SH-SY5Y (cell line): Measurements from ENCODE around the gene HOXC12.

ENCODE experiments used
- GATA2 ChIP-seq: IDR thresholded peaks from 2 replicates; pipeline ENCODE4 v1.6.1; 2011; ENCODE audit warnings: mild to moderate bottlenecking, low read depth, low read length
- GATA3 ChIP-seq: IDR thresholded peaks from 2 replicates; pipeline ENCODE4 v1.6.1; 2011; ENCODE audit warnings: low read depth, mild to moderate bottlenecking, low read length, moderate library complexity

The HOXC12 gene

DNA sequence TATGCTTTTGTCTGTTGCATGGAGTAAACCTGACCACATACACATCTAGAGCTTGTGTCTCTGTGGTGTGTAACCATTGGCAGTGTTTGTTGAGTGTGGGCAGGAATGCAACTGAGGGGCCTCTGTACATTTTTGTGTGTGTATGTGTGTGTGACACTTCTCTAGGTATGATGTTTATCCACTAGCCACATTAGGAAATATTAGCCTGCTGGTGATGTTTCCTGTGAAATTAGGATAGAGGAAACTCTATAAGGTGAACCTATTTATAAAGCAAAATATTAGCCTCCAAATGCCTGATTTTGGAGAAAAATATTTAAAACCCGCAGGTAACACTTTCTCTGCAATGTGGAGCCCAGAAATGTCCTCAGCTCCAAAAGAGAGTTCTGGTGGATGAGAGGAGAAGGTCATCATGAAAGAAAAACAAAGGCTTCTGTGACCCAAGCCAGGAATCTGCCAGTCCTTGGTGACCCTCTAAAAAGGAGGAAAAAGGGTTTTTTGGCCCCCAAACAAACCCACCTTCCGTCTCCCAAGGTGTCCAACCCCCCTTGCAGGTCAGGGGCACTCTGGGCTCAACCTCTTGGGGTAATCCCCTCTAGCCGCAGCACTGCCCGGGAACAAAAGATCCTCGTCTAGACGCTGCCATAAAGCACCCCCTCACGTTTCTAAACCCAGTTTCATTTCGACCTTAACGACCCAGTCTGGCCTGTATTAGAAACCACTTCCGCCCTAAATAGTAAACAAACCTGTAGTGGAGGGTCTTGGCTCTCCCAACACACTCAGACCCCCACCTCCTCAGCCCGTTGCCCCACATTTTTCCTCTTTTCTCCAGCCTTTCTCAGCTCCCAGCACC is 23.1 kb downstream of the HOXC12 start:
- TF ChIP-seq GATA2: no peak

GRCh38 chr12:53978477-53979356 is 24.0 kb downstream of the HOXC12 start:
- no peak for TF ChIP-seq GATA3
- no peak for TF ChIP-seq GATA2

- TF ChIP-seq GATA2 (no peak), GATA3 (no peak)
Measured at GRCh38 chr12:53980104-53980801, 25.6 kb downstream of the HOXC12 start.

- TF ChIP-seq GATA3: no peak
- TF ChIP-seq GATA2: no peak
Measured at GRCh38 chr12:53980802-53981496, 26.2 kb downstream of the HOXC12 start.

GRCh38 chr12:53981634-53982565 is 27.2 kb downstream of the HOXC12 start:
- TF ChIP-seq GATA2 (no peak), GATA3 (no peak)

DNA sequence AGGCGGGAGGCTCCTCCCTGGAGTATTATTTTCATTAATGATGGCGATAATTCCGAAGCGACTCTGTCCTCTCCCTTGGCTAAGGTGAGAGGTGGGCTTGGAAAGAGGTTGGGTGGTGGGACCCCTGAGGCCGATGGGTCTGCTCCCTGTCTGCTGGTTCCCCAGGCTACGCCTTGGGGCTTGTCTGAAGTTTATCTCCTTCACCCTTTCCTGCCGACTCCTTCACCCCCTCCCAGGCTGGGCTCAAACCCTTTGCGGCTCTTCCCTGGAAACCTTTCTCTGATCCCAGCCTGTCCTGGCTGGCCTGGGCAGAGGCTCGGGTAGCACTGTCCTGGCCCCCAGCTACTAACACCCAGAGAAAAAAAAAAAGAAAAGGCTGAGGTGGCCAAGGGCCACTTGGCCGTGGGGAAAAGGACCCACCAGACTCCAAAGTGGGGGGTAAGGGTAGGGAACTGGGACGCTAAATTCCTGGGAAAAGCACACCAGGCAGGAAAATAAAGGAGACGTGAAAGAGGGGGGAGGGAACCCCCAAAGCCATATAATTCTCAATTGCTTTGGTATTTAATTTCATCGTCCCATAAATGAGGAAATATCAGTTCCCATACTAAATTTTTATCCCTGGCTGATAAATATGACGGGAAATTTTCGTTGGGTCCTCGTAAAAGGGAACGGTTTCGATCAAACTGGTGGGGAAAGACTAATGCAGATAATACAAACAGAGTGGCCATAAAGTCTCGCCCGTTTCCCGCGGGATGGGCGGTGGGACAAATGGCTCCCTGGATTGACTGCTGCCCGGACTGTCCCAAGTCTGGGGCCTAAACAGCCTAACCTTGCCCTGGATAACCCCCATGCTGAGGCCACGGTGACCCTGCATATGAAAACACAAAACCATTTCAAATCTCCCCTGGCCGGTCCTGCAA is 28.2 kb downstream of the HOXC12 start:
- TF ChIP-seq GATA3: no peak

GRCh38 chr12:53983568-53983949 is 28.9 kb downstream of the HOXC12 start:
- TF ChIP-seq GATA2 (no peak), GATA3 (no peak)

DNA sequence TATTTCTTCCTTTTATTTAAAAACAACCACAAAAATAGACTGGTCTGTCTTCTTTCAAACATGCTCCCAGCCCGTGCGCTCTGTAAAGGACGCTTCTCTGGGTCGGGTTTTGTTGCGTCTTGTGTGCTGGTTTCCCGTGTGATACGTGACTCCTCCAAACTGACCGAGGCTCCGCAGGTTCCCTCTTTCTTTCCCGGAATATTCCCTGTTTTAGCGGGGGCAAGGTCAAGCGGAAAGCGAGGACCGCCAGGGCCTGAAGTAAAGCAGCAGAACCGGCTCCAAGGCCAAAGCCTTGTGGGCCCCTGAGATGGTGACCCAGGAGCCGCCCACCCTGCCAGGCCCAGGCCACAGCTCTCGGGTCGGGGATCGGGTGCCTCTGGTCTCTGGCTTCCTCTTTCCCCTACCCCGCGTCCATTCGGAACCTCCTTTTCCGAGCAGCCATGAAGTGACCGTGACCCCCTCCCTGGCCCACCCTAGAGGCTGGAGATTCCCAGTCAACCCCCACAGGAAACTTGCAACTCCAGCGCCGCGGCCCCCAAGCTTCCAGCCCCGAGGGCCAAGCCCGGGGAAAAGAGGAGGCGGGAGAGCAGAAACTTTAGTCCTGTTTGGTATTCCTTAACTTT is 29.4 kb downstream of the HOXC12 start:
- TF ChIP-seq GATA2 (no peak), GATA3 (no peak)

- TF ChIP-seq GATA3: no peak
- TF ChIP-seq GATA2: no peak
Measured at GRCh38 chr12:53984901-53985691, 30.4 kb downstream of the HOXC12 start, which contains the start of gene HOXC10. HOXC10 (plus strand) TSS chr12:53985146; CDS start chr12:53985260, 114 bp downstream.

DNA sequence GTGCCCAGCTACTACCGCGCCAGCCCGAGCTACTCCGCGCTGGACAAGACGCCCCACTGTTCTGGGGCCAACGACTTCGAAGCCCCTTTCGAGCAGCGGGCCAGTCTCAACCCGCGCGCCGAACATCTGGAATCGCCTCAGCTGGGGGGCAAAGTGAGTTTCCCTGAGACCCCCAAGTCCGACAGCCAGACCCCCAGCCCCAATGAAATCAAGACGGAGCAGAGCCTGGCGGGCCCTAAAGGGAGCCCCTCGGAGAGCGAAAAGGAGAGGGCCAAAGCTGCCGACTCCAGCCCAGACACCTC is 30.9 kb downstream of the HOXC12 start:
- TF ChIP-seq GATA3 (no peak), GATA2 (no peak)

GRCh38 chr12:53985994-53986685 is 31.4 kb downstream of the HOXC12 start:
- TF ChIP-seq GATA3: no peak
- TF ChIP-seq GATA2: no peak
